ENCODE data around the gene ALDH7A1. TPM values are rescaled to one million over a fixed set of nuclear protein-coding genes. Genes with fewer than 3 reads are reported as not detected.

The ALDH7A1 gene
- total RNA-seq, 1 donor from 2014 or later: 128 TPM

DNA sequence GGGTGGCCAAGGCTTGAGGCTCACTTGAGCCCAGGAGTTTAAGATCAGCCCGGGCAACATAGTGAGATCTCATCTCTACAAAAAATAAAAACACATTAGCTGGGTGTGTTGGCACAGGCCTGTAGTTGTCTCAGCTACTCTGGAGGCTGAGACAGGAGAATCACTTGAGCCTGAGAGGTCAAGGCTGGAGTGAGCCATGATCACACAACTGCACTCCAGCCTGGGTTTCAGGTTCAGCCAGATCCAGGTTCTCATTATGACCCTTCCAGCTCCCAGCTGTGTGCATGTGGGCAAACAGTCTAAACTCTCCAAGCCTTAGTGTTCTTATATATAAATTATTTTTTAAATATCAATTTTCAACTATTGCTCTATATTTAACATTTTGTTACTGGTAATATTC lies 67.9 kb downstream of the ALDH7A1 start:
- TF ChIP-seq EZH2phosphoT487 (IDR thresholded peaks at IDR 0.05) (no peak), CTCF (IDR thresholded peaks at IDR 0.05) (no peak), EZH2 (IDR thresholded peaks at IDR 0.05) (no peak)
- Histone ChIP-seq H3K4me2 (no peak overlapping the region), H3K79me2 (ENCODE audit: low read depth) (no peaks in the 10 kb centered on the region), H3K27ac (no peak overlapping the region), H3K9ac (no peak overlapping the region), H3K4me3 (no peak overlapping the region), H3K27me3 (no peaks in the 10 kb centered on the region), H3K9me3 (ENCODE audit: low read depth) (no peaks in the 10 kb centered on the region), H4K20me1 (ENCODE audit: low read depth) (no peaks in the 10 kb centered on the region), H3K4me1 (peaks cover 9% of the 10 kb centered on the region), H3F3A (ENCODE audit: low read depth) (no peaks in the 10 kb centered on the region), H3K36me3 (no peaks in the 10 kb centered on the region), H2AFZ (replicated peaks) (no peak overlapping the region)
- H3K27me3 Mint-ChIP-seq (ENCODE audit: insufficient read depth, low read depth): peaks cover 2% of the 10 kb centered on the region
- DNase-seq (ENCODE audit: low spot score): no peak
- H3K27ac Mint-ChIP-seq: no peak overlapping the region
- H3K4me3 Mint-ChIP-seq: no peak overlapping the region
- H3K36me3 Mint-ChIP-seq: no peaks in the 10 kb centered on the region
- H3K4me1 Mint-ChIP-seq: peaks cover 23% of the 10 kb centered on the region
- peaks cover 10% of the 10 kb centered on the region for H3K9me3 Mint-ChIP-seq

DNA sequence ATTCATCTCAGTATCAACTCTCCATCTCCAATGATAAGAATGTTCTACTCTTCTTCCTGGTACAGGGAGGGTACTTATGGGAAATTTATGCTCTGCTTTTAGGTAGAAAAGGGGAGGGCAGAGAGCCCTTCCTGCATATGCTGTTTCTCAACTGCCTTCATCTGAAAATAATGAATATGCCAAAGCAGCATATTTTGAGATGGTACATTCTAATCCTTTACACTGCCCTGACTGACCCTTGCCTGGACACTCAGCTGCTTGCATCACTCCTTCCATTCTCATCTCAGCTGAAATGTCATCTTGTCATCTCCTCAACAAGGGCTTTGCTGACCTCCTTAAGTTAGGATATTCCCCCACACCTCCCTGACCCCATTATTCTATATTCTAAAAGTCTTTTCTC lies 68.5 kb downstream of the ALDH7A1 start:
- no peak for DNase-seq (ENCODE audit: low spot score)
- peaks cover 5% of the 10 kb centered on the region for H3K4me1 ChIP-seq
- H3K4me1 Mint-ChIP-seq: peaks cover 18% of the 10 kb centered on the region
- H3K4me3 ChIP-seq: no peak overlapping the region
- no peaks in the 10 kb centered on the region for H3K27me3 ChIP-seq
- H3K27ac Mint-ChIP-seq: no peak overlapping the region
- no peak overlapping the region for H3K4me2 ChIP-seq
- no peaks in the 10 kb centered on the region for H3K9me3 ChIP-seq (ENCODE audit: low read depth)
- no peak overlapping the region for H3K9ac ChIP-seq
- no peaks in the 10 kb centered on the region for H3K36me3 ChIP-seq
- TF ChIP-seq EZH2 (IDR thresholded peaks at IDR 0.05) (no peak), EZH2phosphoT487 (IDR thresholded peaks at IDR 0.05) (no peak), CTCF (IDR thresholded peaks at IDR 0.05) (no peak)
- no peak overlapping the region for H3K27ac ChIP-seq
- H3K79me2 ChIP-seq (ENCODE audit: low read depth): no peaks in the 10 kb centered on the region
- no peak overlapping the region for H2AFZ ChIP-seq (replicated peaks)
- no peaks in the 10 kb centered on the region for H3F3A ChIP-seq (ENCODE audit: low read depth)
- H3K9me3 Mint-ChIP-seq: peaks cover 10% of the 10 kb centered on the region
- no peaks in the 10 kb centered on the region for H3K36me3 Mint-ChIP-seq
- no peak overlapping the region for H3K4me3 Mint-ChIP-seq
- no peaks in the 10 kb centered on the region for H4K20me1 ChIP-seq (ENCODE audit: low read depth)
- H3K27me3 Mint-ChIP-seq (ENCODE audit: insufficient read depth, low read depth): no peaks in the 10 kb centered on the region

DNA sequence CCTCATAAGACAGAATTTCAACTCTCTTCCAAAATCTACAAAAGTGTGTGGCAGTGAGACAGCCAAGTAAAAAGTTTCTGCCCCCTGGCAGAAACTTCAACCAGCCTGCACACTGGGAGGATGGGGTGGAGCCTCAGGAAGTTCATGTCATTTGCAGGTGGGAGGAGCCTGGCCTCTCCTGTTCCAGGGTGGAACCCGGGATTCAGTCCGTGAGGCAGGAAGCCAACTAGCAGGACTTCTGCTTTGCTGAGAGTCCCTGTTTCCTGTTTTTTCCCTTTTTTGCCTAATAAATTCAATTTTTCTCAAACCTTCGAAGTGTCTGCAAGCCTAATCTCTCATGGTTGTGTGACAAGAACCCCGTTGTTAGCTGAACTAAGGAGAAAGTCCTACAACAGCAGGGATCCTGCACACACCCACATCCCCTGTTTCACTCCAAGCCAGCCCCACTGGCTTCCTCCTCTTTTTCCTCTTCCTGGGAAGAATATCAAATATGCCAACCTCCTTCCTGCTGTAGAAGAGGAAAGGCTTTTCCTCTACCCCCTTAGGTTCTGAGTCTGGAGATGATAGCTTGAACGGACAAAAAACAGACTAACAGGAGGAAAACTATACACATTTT lies 69.3 kb downstream of the ALDH7A1 start:
- peak; percentile 13 for DNase-seq (ENCODE audit: low spot score)
- no peaks in the 10 kb centered on the region for H4K20me1 ChIP-seq (ENCODE audit: low read depth)
- no peak overlapping the region for H3K27ac Mint-ChIP-seq
- no peak overlapping the region for H3K4me3 Mint-ChIP-seq
- no peaks in the 10 kb centered on the region for H3F3A ChIP-seq (ENCODE audit: low read depth)
- no peaks in the 10 kb centered on the region for H3K79me2 ChIP-seq (ENCODE audit: low read depth)
- no peak overlapping the region for H3K4me2 ChIP-seq
- H2AFZ ChIP-seq (replicated peaks): peak overlapping the region; percentile 97
- no peaks in the 10 kb centered on the region for H3K4me1 ChIP-seq
- H3K4me1 Mint-ChIP-seq: peaks cover 11% of the 10 kb centered on the region
- H3K36me3 ChIP-seq: no peaks in the 10 kb centered on the region
- H3K9me3 ChIP-seq (ENCODE audit: low read depth): no peaks in the 10 kb centered on the region
- H3K9ac ChIP-seq: no peak overlapping the region
- no peaks in the 10 kb centered on the region for H3K27me3 ChIP-seq
- peaks cover 10% of the 10 kb centered on the region for H3K9me3 Mint-ChIP-seq
- no peak overlapping the region for H3K4me3 ChIP-seq
- no peaks in the 10 kb centered on the region for H3K36me3 Mint-ChIP-seq
- H3K27ac ChIP-seq: no peak overlapping the region
- no peaks in the 10 kb centered on the region for H3K27me3 Mint-ChIP-seq (ENCODE audit: insufficient read depth, low read depth)
- TF ChIP-seq EZH2phosphoT487 (IDR thresholded peaks at IDR 0.05) (no peak), EZH2 (IDR thresholded peaks at IDR 0.05) (no peak), CTCF (IDR thresholded peaks at IDR 0.05) (no peak)

Data from neural progenitor cell (in vitro differentiated cells).